Stimulated activated CD4-positive, alpha-beta T cell treated with anti-CD3 and anti-CD28 coated beads, TNF-alpha, amount 100 ng/mL, for 1 hour (primary cell): Measurements from ENCODE around the gene PRKD1.

ENCODE experiments used
- DNase-seq, 3 donors: peaks; one replicate each; pipeline ENCODE4 v3.0.0-alpha.2; 2020; ENCODE audit warnings: low read depth in 3 of 3, low spot score in 1 of 3

The PRKD1 gene

GRCh38 chr14:29927376-29928116, at the start of gene PRKD1:
Gene PRKD1, minus strand, starts transcription at chr14:29927847.
- DNase-seq, result no peak

GRCh38 chr14:29971101-29971500, 43.5 kb upstream of the PRKD1 start:
- DNase-seq, result no peak

DNA sequence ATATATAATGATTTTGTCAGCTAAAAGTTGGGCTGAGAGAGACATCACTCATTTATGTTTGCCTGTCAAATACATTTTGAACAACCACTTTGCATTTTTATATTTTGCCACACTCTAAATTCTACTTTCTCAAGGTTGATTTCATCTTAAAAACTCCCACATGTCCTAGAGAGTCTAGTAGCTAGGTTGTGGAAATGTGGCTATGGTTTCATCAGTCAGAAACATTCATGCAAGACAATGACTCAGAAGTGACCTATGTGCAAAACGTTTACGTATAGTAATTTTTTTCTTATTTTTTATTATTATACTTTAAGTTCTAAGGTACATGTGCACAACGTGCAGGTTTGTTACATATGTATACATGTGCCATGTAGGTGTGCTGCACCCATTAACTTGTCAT, 27.4 kb upstream of the PRKD1 start:
- no peak for DNase-seq

DNA sequence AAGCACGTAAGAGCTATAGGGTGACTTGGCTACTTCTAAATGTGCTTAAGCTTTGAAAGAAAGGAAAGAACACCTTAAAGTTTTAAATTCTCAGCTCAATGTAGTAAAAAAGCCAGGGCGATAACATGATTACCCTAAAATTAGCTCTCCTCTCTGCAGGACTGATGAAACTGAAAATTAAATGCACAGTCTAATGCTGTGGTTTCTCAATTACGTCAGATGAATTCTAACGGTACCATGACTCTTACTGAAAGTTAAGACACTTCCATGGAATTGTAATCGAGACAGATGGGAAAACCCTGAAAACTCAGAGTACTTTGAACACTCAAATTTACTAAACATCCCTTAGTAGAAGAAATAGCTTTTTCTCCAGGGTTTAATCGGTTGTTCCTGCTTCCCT, 25.9 kb upstream of the PRKD1 start:
- no peak for DNase-seq

GRCh38 chr14:29944091-29944490, 16.4 kb upstream of the PRKD1 start:
- DNase-seq, result no peak

GRCh38 chr14:29941401-29941800, 13.8 kb upstream of the PRKD1 start:
- no peak for DNase-seq

GRCh38 chr14:29940482-29940881, 12.8 kb upstream of the PRKD1 start:
- no peak for DNase-seq

DNA sequence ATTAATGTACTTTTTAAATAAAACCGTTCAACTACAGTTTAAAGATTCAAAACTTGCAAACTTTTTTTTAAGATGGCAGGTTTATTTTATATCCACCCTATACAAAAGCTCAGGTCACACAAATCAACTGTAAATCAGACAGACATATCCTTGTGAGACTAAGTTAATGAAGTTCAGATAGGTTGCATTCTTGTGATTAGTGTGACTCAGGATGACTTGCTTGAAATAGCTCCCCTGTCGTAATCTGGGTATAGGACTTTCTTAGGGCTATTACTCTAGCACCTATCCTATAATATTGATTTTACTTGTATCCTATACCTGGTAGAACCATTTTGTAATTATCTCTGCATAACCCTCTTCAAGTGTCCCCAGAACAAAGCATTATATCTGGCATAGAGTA, 9.5 kb upstream of the PRKD1 start:
- DNase-seq, result no peak

GRCh38 chr14:29930283-29930682, 2.6 kb upstream of the PRKD1 start:
- no peak for DNase-seq

DNA sequence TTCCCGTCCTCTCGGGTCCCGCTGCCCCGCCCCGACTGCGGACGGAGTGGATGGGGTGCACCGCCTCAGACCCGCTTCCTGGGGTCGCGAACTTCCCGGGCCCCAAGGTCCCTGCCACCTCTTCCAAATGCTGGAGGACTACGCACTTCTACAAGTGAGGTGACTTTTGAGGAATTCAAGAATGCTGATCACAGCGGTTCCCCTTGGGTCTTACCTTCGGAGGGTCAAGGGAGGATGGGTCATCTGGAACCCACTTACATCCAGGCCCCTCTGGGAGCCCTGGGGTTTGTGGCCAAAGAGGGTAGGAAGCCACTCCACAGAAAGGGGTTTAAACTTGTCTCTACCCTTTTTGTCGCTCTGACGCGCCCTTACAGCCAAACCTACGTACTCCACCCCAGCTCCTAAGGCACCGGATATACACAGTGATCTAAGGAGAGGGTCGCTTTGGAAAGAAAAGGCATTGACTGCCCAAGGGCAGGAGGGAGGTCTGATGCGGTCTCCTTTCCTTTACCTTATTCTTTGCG, 532 bp upstream of the PRKD1 start:
- DNase-seq, result no peak

GRCh38 chr14:29926701-29927375, 809 bp downstream of the PRKD1 start:
- DNase-seq, result no peak

- DNase-seq, result no peak
These were observed 1.4 kb downstream of the PRKD1 start for GRCh38 chr14:29926228-29926627.

DNA sequence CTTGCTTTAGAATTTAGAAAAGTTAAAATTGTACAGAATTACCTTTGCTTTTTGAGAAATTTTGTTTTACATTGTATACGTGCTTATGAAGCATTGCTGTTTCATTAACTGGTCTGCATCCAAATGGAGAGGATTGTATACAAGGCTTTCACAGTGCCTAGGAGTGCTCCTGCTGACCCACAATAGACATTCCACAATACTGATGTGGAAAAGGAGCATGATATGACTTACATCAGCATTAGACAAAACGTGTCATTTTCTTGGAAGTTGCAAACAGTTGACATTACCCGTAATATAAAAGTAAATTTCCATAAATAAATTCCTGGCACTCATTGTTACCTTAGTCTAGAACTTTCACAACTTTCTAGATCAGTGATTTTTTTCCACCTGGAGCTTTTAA, 1.9 kb downstream of the PRKD1 start:
- no peak for DNase-seq

DNA sequence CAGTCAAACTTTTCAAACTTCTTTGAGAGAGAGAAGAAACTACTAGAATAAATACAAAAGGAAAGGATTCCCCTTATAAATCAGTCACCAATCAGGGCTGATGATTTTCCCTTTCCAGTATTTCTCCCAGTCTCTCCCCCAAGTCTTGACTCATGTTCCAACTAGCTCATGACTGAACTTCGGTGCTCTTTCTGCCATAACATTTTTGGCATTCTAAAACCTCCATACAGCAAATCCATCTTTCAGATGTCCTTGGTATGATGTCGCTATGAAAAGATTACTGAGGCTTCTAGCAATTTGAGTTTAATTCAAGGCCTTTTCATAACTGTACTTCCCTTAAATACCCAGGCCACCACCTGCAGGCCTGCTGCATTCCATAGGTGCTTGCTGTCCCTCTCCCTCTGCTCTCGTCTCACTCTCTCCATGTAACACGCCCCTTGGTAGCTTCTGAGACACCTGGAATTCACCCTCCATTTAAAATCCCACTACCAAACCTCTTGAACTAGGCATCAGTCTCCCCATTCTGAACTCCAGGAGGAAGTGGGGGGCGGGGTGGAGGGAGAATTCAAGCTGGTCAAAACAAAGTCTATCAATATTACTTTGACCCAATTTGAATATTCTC, 2.4 kb downstream of the PRKD1 start:
- no peak for DNase-seq

DNA sequence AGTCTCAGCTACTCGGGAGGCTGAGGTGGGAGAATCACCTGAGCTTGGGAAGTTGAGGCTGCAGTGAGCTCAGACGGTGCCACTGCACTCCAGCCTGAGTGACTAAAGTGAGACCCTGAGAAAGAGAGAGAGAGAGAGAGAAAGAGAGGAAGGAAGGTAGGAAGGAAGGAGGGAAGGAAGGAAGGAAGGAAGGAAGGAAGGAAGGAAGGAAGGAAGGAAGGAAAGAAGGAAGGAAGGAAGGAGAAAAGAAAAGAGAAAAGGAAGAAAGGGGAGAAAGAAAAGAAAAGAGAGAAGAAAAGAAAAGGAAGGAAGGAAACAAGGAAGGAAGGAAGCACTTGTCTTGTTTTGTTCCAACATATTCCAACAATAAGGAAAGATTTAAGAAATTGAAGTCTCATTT, 7.8 kb downstream of the PRKD1 start:
- DNase-seq, result no peak

DNA sequence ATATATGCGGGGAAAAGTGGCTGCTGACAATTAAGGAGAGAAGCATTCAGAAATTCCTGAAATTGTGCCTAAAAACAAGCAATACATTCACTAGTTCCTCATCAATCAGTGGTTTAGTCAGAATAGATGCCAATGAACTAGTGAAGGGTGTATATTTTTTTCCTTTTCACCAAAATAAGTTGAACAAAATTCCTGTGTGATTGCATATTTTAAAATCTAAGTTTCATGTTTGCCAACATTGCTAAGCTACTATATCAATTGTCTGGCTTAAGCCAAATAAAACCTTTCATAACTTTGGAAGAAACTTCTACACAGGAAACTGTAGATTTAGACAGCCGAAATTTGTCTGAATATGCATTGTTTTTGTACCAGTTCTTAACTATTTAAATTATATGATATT, 8.7 kb downstream of the PRKD1 start:
- DNase-seq, result no peak

DNA sequence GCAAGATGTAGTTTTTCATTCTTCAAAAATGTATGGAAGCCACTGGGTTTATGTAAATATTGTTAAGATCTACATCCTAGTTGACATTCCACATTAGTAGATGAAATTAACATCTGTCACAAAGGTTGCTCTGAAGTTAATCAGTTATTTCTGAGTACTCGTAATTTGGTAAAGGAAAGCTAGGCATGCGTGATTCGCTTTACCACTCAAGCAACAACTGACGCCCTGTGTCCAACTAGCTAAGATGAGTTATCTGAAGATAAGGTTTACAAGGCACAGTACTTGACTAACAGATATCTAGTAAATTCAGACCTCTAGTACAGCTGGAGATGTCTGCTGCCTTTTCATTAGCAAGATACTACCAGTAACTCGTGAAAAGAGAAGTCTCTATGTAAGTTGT, 14.1 kb downstream of the PRKD1 start:
- no peak for DNase-seq

DNA sequence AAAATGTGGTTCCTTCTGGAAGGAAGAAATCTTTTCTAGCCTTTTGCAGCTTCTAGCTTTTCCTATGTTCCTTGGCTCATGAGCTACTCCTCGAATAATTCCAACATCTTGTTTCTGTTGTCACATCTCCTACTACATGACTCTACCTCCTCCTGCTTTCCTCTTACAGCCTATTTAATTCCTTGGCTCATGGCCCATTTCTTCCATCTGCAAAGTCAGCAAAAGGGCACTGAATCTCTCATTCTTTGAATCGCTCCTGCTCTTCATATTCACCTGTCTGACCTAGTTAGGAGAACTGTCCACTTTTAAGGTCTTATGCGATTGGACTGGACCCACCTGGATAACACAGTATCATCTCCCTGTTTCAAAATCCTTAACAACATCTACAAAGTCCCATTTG, 15.8 kb downstream of the PRKD1 start:
- DNase-seq, result no peak

GRCh38 chr14:29908652-29909577, 18.7 kb downstream of the PRKD1 start:
- no peak for DNase-seq

DNA sequence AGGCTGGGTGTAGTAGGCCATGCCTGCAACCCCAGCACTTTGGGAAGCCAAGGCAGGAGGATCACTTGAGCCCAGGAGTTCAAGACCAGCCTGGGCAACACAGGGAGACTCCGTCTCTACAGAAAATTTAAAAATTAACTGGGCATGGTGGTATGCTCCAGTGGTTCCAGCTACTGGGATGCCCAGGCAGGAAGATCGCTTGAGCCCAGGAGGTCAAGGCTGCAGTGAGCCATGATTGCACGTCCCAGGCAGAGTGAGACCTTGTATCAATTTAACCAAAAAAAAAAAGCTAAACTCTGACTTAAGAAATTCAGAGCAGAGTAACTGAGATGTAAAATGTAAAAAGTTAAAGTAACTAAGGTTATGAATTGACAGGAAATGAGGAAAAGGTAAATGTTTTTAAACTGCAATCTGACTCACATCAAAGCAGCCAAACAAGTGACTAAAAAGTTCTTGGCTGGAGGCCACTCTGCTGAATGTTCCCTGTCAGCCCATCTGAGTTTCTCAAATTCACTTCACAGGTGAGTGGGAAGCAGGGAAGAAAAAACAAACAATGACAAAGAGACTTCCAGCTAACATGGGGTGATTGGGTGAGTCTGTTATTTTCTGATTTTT, 21.3 kb downstream of the PRKD1 start:
- no peak for DNase-seq

DNA sequence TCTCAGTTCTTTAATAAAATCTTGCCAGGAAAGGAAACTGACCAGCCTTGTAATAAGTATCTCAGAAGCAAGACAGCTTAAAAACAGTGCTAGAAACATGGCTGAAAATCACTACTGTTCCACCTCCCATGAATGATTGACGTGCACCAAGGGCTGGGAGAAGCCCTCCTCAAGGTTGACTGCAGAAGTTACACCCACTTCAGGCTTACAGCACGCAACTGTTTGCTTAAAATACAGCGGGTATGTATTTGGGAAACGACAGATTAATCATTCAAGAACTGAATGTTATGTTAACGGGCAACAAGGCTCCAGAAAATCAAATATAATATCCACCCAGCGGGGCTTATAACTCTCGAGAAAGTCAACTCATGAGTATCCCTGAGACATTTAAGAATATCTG, 22.1 kb downstream of the PRKD1 start:
- no peak for DNase-seq
